ENCODE measurements around the gene CYGB. TPM values are rescaled to one million over a fixed set of nuclear protein-coding genes. Genes with fewer than 3 reads are reported as not detected.

Gene CYGB
- total and polyA plus RNA-seq, 4 donors = 0.83 to 7.8 (median 1.4) TPM

GRCh38 chr17:76497979-76498875, 39.3 kb downstream of the CYGB start (continued):
- TF ChIP-seq REST (IDR thresholded peaks at IDR 0.05) = no peak

- H3K36me3 ChIP-seq (ENCODE audit: control insufficient read depth in 4 of 4, insufficient read depth in 3 of 4, low read depth in 1 of 4, low read length in 3 of 4) = no peaks in the 10 kb centered on the region
- no peak for DNase-seq (ENCODE audit: low spot score)
- peak overlapping the region in 1 of 2 donors; percentile 28 for H3K9ac ChIP-seq (ENCODE audit: low read depth in 1 of 2, low read length in 2 of 2)
- peak overlapping the region; percentile 74 to 77 for H3K27ac ChIP-seq (ENCODE audit: low read depth in 1 of 2, low read length in 2 of 2)
- WGBS = 24% methylated on average over 2 of the region's 2 CpGs
- H3K4me1 ChIP-seq (ENCODE audit: control insufficient read depth in 4 of 4, insufficient read depth in 4 of 4, low read length in 3 of 4) = peaks cover 10 to 44% (median 29%) of the 10 kb centered on the region in 4 donors
- peak overlapping the region in 1 of 3 donors; percentile 0 for H3K4me3 ChIP-seq (ENCODE audit: low read depth in 1 of 3, low read length in 3 of 3)
- no peaks in the 10 kb centered on the region for H3K9me3 ChIP-seq (ENCODE audit: control insufficient read depth in 4 of 4, low read length in 3 of 4)
- H3K27me3 ChIP-seq (ENCODE audit: control insufficient read depth in 4 of 4, insufficient read depth in 4 of 4, low read length in 3 of 4) = no peaks in the 10 kb centered on the region
- TF ChIP-seq YY1 (IDR thresholded peaks at IDR 0.05) = no peak
- no peak for TF ChIP-seq HNF4G (IDR thresholded peaks at IDR 0.05)
- no peak for TF ChIP-seq JUND (IDR thresholded peaks at IDR 0.05)
- TF ChIP-seq NR2F2 (IDR thresholded peaks at IDR 0.05) = no peak
- TF ChIP-seq HNF4A (conservative IDR thresholded peaks at IDR 0.05) = no peak
Observed at GRCh38 chr17:76497699-76497978, 39.9 kb downstream of the CYGB start.

GRCh38 chr17:76496464-76496863, 41.0 kb downstream of the CYGB start:
- WGBS = 90% methylated on average over 6 of the region's 6 CpGs
- H3K36me3 ChIP-seq (ENCODE audit: control insufficient read depth in 4 of 4, insufficient read depth in 3 of 4, low read depth in 1 of 4, low read length in 3 of 4) = no peaks in the 10 kb centered on the region
- H3K27ac ChIP-seq (ENCODE audit: low read depth in 1 of 2, low read length in 2 of 2) = no peak overlapping the region
- peaks cover 10 to 42% (median 26%) of the 10 kb centered on the region in 4 donors for H3K4me1 ChIP-seq (ENCODE audit: control insufficient read depth in 4 of 4, insufficient read depth in 4 of 4, low read length in 3 of 4)
- no peaks in the 10 kb centered on the region for H3K27me3 ChIP-seq (ENCODE audit: control insufficient read depth in 4 of 4, insufficient read depth in 4 of 4, low read length in 3 of 4)
- no peak overlapping the region for H3K9ac ChIP-seq (ENCODE audit: low read depth in 1 of 2, low read length in 2 of 2)
- DNase-seq (ENCODE audit: low spot score) = no peak
- H3K4me3 ChIP-seq (ENCODE audit: low read depth in 1 of 3, low read length in 3 of 3) = no peak overlapping the region
- TF ChIP-seq MAX (IDR thresholded peaks at IDR 0.05) = no peak
- TF ChIP-seq ZBTB33 (IDR thresholded peaks at IDR 0.05) = no peak
- no peak for TF ChIP-seq FOXA2 (IDR thresholded peaks at IDR 0.05)
- no peak for TF ChIP-seq NR2F2 (IDR thresholded peaks at IDR 0.05)
- no peak for TF ChIP-seq YY1 (IDR thresholded peaks at IDR 0.05)
- TF ChIP-seq TAF1 (conservative IDR thresholded peaks at IDR 0.05) = no peak
- no peak for TF ChIP-seq CTCF (IDR thresholded peaks at IDR 0.05; ENCODE audit: low read depth, low read length, missing input control)
- TF ChIP-seq ATF3 (IDR thresholded peaks at IDR 0.05) = no peak
- TF ChIP-seq HNF4G (IDR thresholded peaks at IDR 0.05) = no peak
- H3K9me3 ChIP-seq (ENCODE audit: control insufficient read depth in 4 of 4, low read length in 3 of 4) = no peaks in the 10 kb centered on the region
